ENCODE measurements around the gene WASHC4.

DNA sequence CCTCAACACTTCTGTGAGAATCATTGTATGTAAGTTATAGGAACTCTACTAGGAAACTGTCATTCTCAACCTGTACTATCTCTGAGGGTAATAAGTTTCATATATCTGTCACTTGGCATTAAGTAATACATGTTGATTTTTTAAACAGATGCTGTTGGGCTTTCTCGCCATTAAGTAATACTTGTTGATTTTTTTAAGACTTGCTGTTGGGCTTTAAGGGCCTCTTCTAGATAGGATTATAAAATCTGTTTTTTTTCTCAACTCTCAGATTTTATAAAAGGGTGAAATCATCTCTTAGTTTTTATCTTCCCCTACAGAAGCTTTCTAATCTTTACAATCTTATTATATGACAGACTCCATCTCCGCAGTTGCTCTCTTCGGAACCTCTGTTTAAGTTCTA lies 5.6 kb downstream of the WASHC4 start:
- TF ChIP-seq, protein P1, sequence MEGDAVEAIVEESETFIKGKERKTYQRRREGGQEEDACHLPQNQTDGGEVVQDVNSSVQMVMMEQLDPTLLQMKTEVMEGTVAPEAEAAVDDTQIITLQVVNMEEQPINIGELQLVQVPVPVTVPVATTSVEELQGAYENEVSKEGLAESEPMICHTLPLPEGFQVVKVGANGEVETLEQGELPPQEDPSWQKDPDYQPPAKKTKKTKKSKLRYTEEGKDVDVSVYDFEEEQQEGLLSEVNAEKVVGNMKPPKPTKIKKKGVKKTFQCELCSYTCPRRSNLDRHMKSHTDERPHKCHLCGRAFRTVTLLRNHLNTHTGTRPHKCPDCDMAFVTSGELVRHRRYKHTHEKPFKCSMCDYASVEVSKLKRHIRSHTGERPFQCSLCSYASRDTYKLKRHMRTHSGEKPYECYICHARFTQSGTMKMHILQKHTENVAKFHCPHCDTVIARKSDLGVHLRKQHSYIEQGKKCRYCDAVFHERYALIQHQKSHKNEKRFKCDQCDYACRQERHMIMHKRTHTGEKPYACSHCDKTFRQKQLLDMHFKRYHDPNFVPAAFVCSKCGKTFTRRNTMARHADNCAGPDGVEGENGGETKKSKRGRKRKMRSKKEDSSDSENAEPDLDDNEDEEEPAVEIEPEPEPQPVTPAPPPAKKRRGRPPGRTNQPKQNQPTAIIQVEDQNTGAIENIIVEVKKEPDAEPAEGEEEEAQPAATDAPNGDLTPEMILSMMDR (IDR thresholded peaks at IDR 0.05; ENCODE audit: low read length) = no peak
- TF ChIP-seq EZH2 (IDR thresholded peaks at IDR 0.05; ENCODE audit: borderline replicate concordance, low read length) = no peak
